Mesendoderm (in vitro differentiated cells): ENCODE measurements around the gene IKBKG.

Experiments
- DNase-seq: peaks from one replicate; pipeline ENCODE4 v3.0.0; 2013
- H2AK5ac ChIP-seq: 2 replicates; pipeline ENCODE4 v1.6.1; 2013; ENCODE audit warnings: low read length, inconsistent platforms
- H2BK120ac ChIP-seq: 2 replicates; pipeline ENCODE4 v1.6.1; 2013; ENCODE audit warnings: low read depth, mild to moderate bottlenecking, low read length, moderate library complexity, mixed read lengths
- H2BK15ac ChIP-seq: replicated peaks from 2 replicates; pipeline ENCODE4 v1.6.1; 2013; ENCODE audit warnings: low read depth, mild to moderate bottlenecking, moderate library complexity
- H2BK5ac ChIP-seq: 2 replicates; pipeline ENCODE4 v1.6.1; 2013; ENCODE audit warnings: low read length, inconsistent platforms
- H3K18ac ChIP-seq: 2 replicates; pipeline ENCODE4 v1.6.1; 2013; ENCODE audit warnings: mild to moderate bottlenecking, low read length, mixed read lengths
- H3K23ac ChIP-seq: one replicate; pipeline ENCODE4 v1.6.1; 2013; ENCODE audit warnings: low read length
- H3K27ac ChIP-seq: 2 replicates; pipeline ENCODE4 v1.5.1; 2013; ENCODE audit warnings: low read depth, mild to moderate bottlenecking, inconsistent platforms, low read length, moderate library complexity
- H3K27me3 ChIP-seq: 2 replicates; pipeline ENCODE4 v1.6.1; 2013; ENCODE audit warnings: low read length, control low read depth, mild to moderate bottlenecking, inconsistent platforms; ENCODE audit not compliant: insufficient read depth, poor library complexity
- H3K36me3 ChIP-seq: 2 replicates; pipeline ENCODE4 v1.6.1; 2013; ENCODE audit warnings: low read length, inconsistent platforms; ENCODE audit not compliant: control insufficient read depth, insufficient read depth
- H3K4ac ChIP-seq: one replicate; pipeline ENCODE4 v1.6.1; 2013; ENCODE audit warnings: low read depth, mild to moderate bottlenecking, low read length, moderate library complexity
- H3K4me1 ChIP-seq: 2 replicates; pipeline ENCODE4 v1.6.1; 2013; ENCODE audit warnings: low read depth, low read length, inconsistent platforms; ENCODE audit not compliant: control insufficient read depth
- H3K4me2 ChIP-seq: 2 replicates; pipeline ENCODE4 v1.6.1; 2013; ENCODE audit warnings: low read length
- H3K4me3 ChIP-seq: 2 replicates; pipeline ENCODE4 v1.5.1; 2013; ENCODE audit warnings: mild to moderate bottlenecking, low read length
- H3K56ac ChIP-seq: one replicate; pipeline ENCODE4 v1.6.1; 2013; ENCODE audit warnings: low read length
- H3K79me1 ChIP-seq: 2 replicates; pipeline ENCODE4 v1.6.1; 2013; ENCODE audit warnings: low read length, inconsistent platforms
- H3K79me2 ChIP-seq: 2 replicates; pipeline ENCODE4 v1.6.1; 2013; ENCODE audit warnings: mild to moderate bottlenecking, low read length; ENCODE audit not compliant: control insufficient read depth, insufficient read depth
- H3K9ac ChIP-seq: 2 replicates; pipeline ENCODE4 v1.6.1; 2013; ENCODE audit warnings: low read length, inconsistent platforms
- H4K5ac ChIP-seq: one replicate; pipeline ENCODE4 v1.6.1; 2013; ENCODE audit warnings: low read length
- H4K8ac ChIP-seq: one replicate; pipeline ENCODE4 v1.6.1; 2013; ENCODE audit warnings: low read depth, mild to moderate bottlenecking, control low read depth, low read length, moderate library complexity
- WGBS: extraction: QIAGEN DNeasy Blood & Tissue Kit; methylation state at CpG from one replicate; pipeline ENCODE4 v1.1.7; 2013; ENCODE audit warnings: low lambda C conversion rate, missing lambda C conversion rate; ENCODE audit not compliant: insufficient coverage; ENCODE audit errors: extremely low coverage; 5-methylcytosine and 5-hydroxymethylcytosine counted together

IKBKG gene

GRCh38 chrX:154530286-154530685, 17.1 kb upstream of the IKBKG start:
- WGBS, result no CpG with 5 or more reads among the region's 11 CpGs

GRCh38 chrX:154531626-154532025, 15.8 kb upstream of the IKBKG start:
- H2BK15ac ChIP-seq, result no peak overlapping the region
- no peak overlapping the region for H3K4ac ChIP-seq
- no peaks in the 10 kb centered on the region for H3K79me2 ChIP-seq
- H3K4me3 ChIP-seq, result no peak overlapping the region
- peak; percentile 85 for DNase-seq
- no peak overlapping the region for H2BK5ac ChIP-seq
- no peaks in the 10 kb centered on the region for H3K27me3 ChIP-seq
- H3K4me2 ChIP-seq, result no peak overlapping the region
- no peak overlapping the region for H2BK120ac ChIP-seq
- H3K18ac ChIP-seq, result no peak overlapping the region
- no peak overlapping the region for H3K27ac ChIP-seq
- H3K4me1 ChIP-seq, result no peaks in the 10 kb centered on the region
- no peak overlapping the region for H2AK5ac ChIP-seq
- no peak overlapping the region for H4K5ac ChIP-seq
- H3K23ac ChIP-seq, result no peak overlapping the region
- H3K36me3 ChIP-seq, result no peaks in the 10 kb centered on the region
- H3K79me1 ChIP-seq, result no peaks in the 10 kb centered on the region
- H3K56ac ChIP-seq, result no peak overlapping the region
- H4K8ac ChIP-seq, result no peak overlapping the region
- H3K9ac ChIP-seq, result no peak overlapping the region
- WGBS, result no CpG with 5 or more reads among the region's 16 CpGs

More at GRCh38 chrX:154530286-154530685, 17.1 kb upstream of the IKBKG start:
- Histone ChIP-seq H3K4me2 (no peak overlapping the region), H3K9ac (no peak overlapping the region), H3K79me1 (no peaks in the 10 kb centered on the region), H3K23ac (no peak overlapping the region), H4K5ac (no peak overlapping the region), H2AK5ac (no peak overlapping the region), H3K18ac (no peak overlapping the region), H3K27ac (no peak overlapping the region), H3K36me3 (no peaks in the 10 kb centered on the region), H4K8ac (no peak overlapping the region), H3K4ac (no peak overlapping the region), H2BK120ac (no peak overlapping the region), H3K4me3 (no peak overlapping the region), H3K27me3 (no peaks in the 10 kb centered on the region), H3K4me1 (no peaks in the 10 kb centered on the region), H3K56ac (no peak overlapping the region), H2BK5ac (no peak overlapping the region), H3K79me2 (no peaks in the 10 kb centered on the region), H2BK15ac (no peak overlapping the region)
- no peak for DNase-seq

GRCh38 chrX:154532690-154533089, 14.7 kb upstream of the IKBKG start:
- H2BK15ac ChIP-seq, result no peak overlapping the region
- H3K36me3 ChIP-seq, result no peaks in the 10 kb centered on the region
- no peak overlapping the region for H3K27ac ChIP-seq
- H2AK5ac ChIP-seq, result no peak overlapping the region
- no peak overlapping the region for H4K8ac ChIP-seq
- no peak overlapping the region for H3K4me2 ChIP-seq
- H3K9ac ChIP-seq, result no peak overlapping the region
- H3K18ac ChIP-seq, result no peak overlapping the region
- no peak overlapping the region for H2BK5ac ChIP-seq
- H3K27me3 ChIP-seq, result no peaks in the 10 kb centered on the region
- DNase-seq, result no peak
- no peaks in the 10 kb centered on the region for H3K79me1 ChIP-seq
- H3K56ac ChIP-seq, result no peak overlapping the region
- no peak overlapping the region for H3K4me3 ChIP-seq
- no peak overlapping the region for H3K23ac ChIP-seq
- no peak overlapping the region for H4K5ac ChIP-seq
- H2BK120ac ChIP-seq, result no peak overlapping the region
- no peak overlapping the region for H3K4ac ChIP-seq
- no peaks in the 10 kb centered on the region for H3K79me2 ChIP-seq
- WGBS, result no CpG with 5 or more reads among the region's 23 CpGs
- no peaks in the 10 kb centered on the region for H3K4me1 ChIP-seq

- Histone ChIP-seq H4K5ac (no peak overlapping the region), H3K4ac (no peak overlapping the region), H3K9ac (no peak overlapping the region), H3K36me3 (no peaks in the 10 kb centered on the region), H2BK15ac (no peak overlapping the region), H3K4me2 (no peak overlapping the region), H4K8ac (no peak overlapping the region), H3K18ac (no peak overlapping the region), H3K27me3 (no peaks in the 10 kb centered on the region), H3K79me1 (no peaks in the 10 kb centered on the region), H3K27ac (no peak overlapping the region), H3K4me1 (no peaks in the 10 kb centered on the region), H2BK5ac (no peak overlapping the region), H3K79me2 (no peaks in the 10 kb centered on the region), H2AK5ac (no peak overlapping the region), H3K4me3 (no peak overlapping the region), H3K23ac (no peak overlapping the region), H3K56ac (no peak overlapping the region), H2BK120ac (no peak overlapping the region)
- peak; percentile 77 for DNase-seq
- no CpG with 5 or more reads among the region's 34 CpGs for WGBS
Measured at GRCh38 chrX:154534526-154535322, 12.7 kb upstream of the IKBKG start.

- H3K4me2 ChIP-seq, result no peak overlapping the region
- H3K36me3 ChIP-seq, result no peaks in the 10 kb centered on the region
- no peaks in the 10 kb centered on the region for H3K4me1 ChIP-seq
- no peak overlapping the region for H4K5ac ChIP-seq
- no peak overlapping the region for H3K27ac ChIP-seq
- H3K79me1 ChIP-seq, result no peaks in the 10 kb centered on the region
- H4K8ac ChIP-seq, result no peak overlapping the region
- H3K56ac ChIP-seq, result no peak overlapping the region
- no peak overlapping the region for H3K9ac ChIP-seq
- H3K79me2 ChIP-seq, result no peaks in the 10 kb centered on the region
- no peak overlapping the region for H3K4me3 ChIP-seq
- H3K27me3 ChIP-seq, result no peaks in the 10 kb centered on the region
- DNase-seq, result no peak
- no peak overlapping the region for H3K23ac ChIP-seq
- H3K4ac ChIP-seq, result no peak overlapping the region
- no peak overlapping the region for H2BK15ac ChIP-seq
- H2BK120ac ChIP-seq, result no peak overlapping the region
- no peak overlapping the region for H2BK5ac ChIP-seq
- no peak overlapping the region for H3K18ac ChIP-seq
- no peak overlapping the region for H2AK5ac ChIP-seq
- WGBS, result no CpG with 5 or more reads among the region's 9 CpGs
Measured at GRCh38 chrX:154535892-154536291, 11.5 kb upstream of the IKBKG start.

- H3K27ac ChIP-seq, result no peak overlapping the region
- no CpG with 5 or more reads among the region's 8 CpGs for WGBS
Measured at GRCh38 chrX:154539077-154539476, 8.3 kb upstream of the IKBKG start.

More at GRCh38 chrX:154539077-154539476, 8.3 kb upstream of the IKBKG start:
- H2BK120ac ChIP-seq, result no peak overlapping the region
- no peak overlapping the region for H3K23ac ChIP-seq
- H3K79me2 ChIP-seq, result no peaks in the 10 kb centered on the region
- H3K56ac ChIP-seq, result no peak overlapping the region
- no peak overlapping the region for H3K4me3 ChIP-seq
- no peak overlapping the region for H4K5ac ChIP-seq
- H4K8ac ChIP-seq, result no peak overlapping the region
- no peak overlapping the region for H3K9ac ChIP-seq
- no peak for DNase-seq
- H3K4me2 ChIP-seq, result no peak overlapping the region
- H3K4ac ChIP-seq, result no peak overlapping the region
- H3K79me1 ChIP-seq, result no peaks in the 10 kb centered on the region
- H3K4me1 ChIP-seq, result no peaks in the 10 kb centered on the region
- no peaks in the 10 kb centered on the region for H3K36me3 ChIP-seq
- no peaks in the 10 kb centered on the region for H3K27me3 ChIP-seq
- no peak overlapping the region for H3K18ac ChIP-seq
- H2AK5ac ChIP-seq, result no peak overlapping the region
- H2BK5ac ChIP-seq, result no peak overlapping the region
- H2BK15ac ChIP-seq, result no peak overlapping the region
